Activated CD4-positive, alpha-beta memory T cell treated with anti-CD3 and anti-CD28 coated beads, Interleukin-2, amount 10 ng/mL, durations not matched to agents 7 days and 5 days (primary cell): ENCODE data around the gene IQCE. TPM values are rescaled to one million over a fixed set of nuclear protein-coding genes. Genes with fewer than 3 reads are reported as not detected.

Source experiments
- CTCF ChIA-PET: fragments of 350-600 bp; sonication (Branson Sonifier 250); formaldehyde crosslinking; loops from one replicate; lab custom pipeline; 2021; ENCODE audit warnings: antibody characterized with exemption, inconsistent platforms; lab: Charles Lee
- POLR2A ChIA-PET: fragments of 350-600 bp; sonication (Branson Sonifier 250); formaldehyde crosslinking; loops from one replicate; lab custom pipeline; 2021; ENCODE audit warnings: antibody characterized with exemption; lab: Charles Lee
- DNase-seq: peaks from one replicate; pipeline ENCODE4 v3.0.0-alpha.2; 2020
- H3K27ac Mint-ChIP-seq: one replicate; pipeline ENCODE4 v1.8.0; 2021; ENCODE audit warnings: mild to moderate bottlenecking, mixed read lengths
- H3K27me3 Mint-ChIP-seq: one replicate; pipeline ENCODE4 v1.8.0; 2021; ENCODE audit warnings: mixed read lengths
- H3K36me3 Mint-ChIP-seq: one replicate; pipeline ENCODE4 v1.8.0; 2021; ENCODE audit warnings: low read depth, mixed read lengths
- H3K4me1 Mint-ChIP-seq: one replicate; pipeline ENCODE4 v1.8.0; 2021; ENCODE audit warnings: mixed read lengths
- H3K4me3 Mint-ChIP-seq: one replicate; pipeline ENCODE4 v1.8.0; 2021; ENCODE audit warnings: mild to moderate bottlenecking, mixed read lengths
- H3K9me3 Mint-ChIP-seq: one replicate; pipeline ENCODE4 v1.8.0; 2021; ENCODE audit warnings: mixed read lengths
- total RNA-seq, 2 experiments: library from RNA; stranded (reverse); gene quantifications; one replicate each; pipeline ENCODE4 v1.2.3, GENCODE V29; 2021

Gene IQCE
- total RNA-seq, 2 experiments from 2014 or later, result 12.7 to 14.0 TPM

GRCh38 chr7:2568521-2569223 is 9.9 kb downstream of the IQCE start:
- Mint-ChIP-seq H3K9me3 (no peaks in the 10 kb centered on the region), H3K27me3 (no peaks in the 10 kb centered on the region), H3K36me3 (peaks cover under 1% of the 10 kb centered on the region), H3K4me1 (peaks cover 12% of the 10 kb centered on the region), H3K4me3 (no peak overlapping the region), H3K27ac (no peak overlapping the region)
- DNase-seq, result no peak
- ChIA-PET CTCF (interaction anchor here (1.3 kb wide), 1 partner anchor 117 kb away, joined by 3 read pairs; no protein-coding TSS in a partner anchor), POLR2A (no interaction called here)

DNA sequence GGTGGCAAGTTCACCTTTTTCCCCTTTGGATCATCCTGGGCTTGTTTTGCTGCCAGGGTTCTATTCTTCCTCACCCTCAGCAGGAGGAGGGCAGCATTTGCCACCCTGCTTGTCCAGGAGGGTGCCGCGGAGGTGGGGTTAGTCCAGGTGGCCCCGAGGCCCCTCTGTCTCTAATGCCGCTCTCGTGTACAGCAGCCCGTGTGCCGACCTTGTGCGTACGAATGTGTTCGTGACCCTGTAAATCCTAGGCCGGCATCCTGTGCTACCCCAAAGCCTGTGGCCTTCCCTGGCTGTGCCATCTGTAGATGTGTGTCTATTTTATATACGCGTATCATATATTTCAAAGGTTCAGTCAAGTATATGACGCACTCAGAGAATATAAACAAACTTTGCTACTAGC is 10.6 kb downstream of the IQCE start:
- Mint-ChIP-seq H3K9me3 (no peaks in the 10 kb centered on the region), H3K27me3 (no peaks in the 10 kb centered on the region), H3K27ac (no peak overlapping the region), H3K4me1 (peaks cover 16% of the 10 kb centered on the region), H3K36me3 (peaks cover 8% of the 10 kb centered on the region), H3K4me3 (no peak overlapping the region)
- POLR2A ChIA-PET, result no interaction called here
- CTCF ChIA-PET, result no interaction called here
- no peak for DNase-seq

DNA sequence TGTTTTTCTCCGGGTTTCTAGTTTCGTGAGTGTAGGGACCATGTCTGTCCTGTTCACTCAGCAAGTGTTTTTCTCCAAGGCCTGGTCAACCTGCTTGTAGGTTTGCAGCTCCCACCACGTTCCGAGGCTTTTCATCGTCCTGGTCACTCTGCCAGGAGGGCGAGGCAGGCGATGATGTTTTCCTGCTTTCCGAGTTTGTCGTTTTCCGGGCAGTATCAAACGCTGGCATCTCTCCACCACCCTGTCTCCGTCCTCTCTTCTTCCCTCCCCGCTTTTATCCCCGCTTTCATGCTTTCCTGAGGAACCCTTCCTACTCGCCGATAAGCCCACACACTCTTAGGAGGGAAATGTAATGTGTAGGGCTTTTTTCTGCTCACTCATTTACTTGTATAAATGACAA is 11.2 kb downstream of the IQCE start:
- Mint-ChIP-seq H3K4me1 (peaks cover 20% of the 10 kb centered on the region), H3K27ac (no peak overlapping the region), H3K27me3 (no peaks in the 10 kb centered on the region), H3K36me3 (peaks cover 13% of the 10 kb centered on the region), H3K4me3 (no peak overlapping the region), H3K9me3 (no peaks in the 10 kb centered on the region)
- POLR2A ChIA-PET, result no interaction called here
- CTCF ChIA-PET, result no interaction called here
- no peak for DNase-seq

GRCh38 chr7:2571409-2571808 is 12.6 kb downstream of the IQCE start:
- Mint-ChIP-seq H3K27ac (no peak overlapping the region), H3K4me1 (peaks cover 23% of the 10 kb centered on the region), H3K27me3 (no peaks in the 10 kb centered on the region), H3K9me3 (no peaks in the 10 kb centered on the region), H3K4me3 (no peak overlapping the region), H3K36me3 (peaks cover 17% of the 10 kb centered on the region)
- CTCF ChIA-PET, result no interaction called here
- no peak for DNase-seq
- POLR2A ChIA-PET, result interaction anchor here (1.4 kb wide), 1 partner anchor 12 kb away, joined by 4 read pairs; the partner anchor contains the start of gene IQCE

DNA sequence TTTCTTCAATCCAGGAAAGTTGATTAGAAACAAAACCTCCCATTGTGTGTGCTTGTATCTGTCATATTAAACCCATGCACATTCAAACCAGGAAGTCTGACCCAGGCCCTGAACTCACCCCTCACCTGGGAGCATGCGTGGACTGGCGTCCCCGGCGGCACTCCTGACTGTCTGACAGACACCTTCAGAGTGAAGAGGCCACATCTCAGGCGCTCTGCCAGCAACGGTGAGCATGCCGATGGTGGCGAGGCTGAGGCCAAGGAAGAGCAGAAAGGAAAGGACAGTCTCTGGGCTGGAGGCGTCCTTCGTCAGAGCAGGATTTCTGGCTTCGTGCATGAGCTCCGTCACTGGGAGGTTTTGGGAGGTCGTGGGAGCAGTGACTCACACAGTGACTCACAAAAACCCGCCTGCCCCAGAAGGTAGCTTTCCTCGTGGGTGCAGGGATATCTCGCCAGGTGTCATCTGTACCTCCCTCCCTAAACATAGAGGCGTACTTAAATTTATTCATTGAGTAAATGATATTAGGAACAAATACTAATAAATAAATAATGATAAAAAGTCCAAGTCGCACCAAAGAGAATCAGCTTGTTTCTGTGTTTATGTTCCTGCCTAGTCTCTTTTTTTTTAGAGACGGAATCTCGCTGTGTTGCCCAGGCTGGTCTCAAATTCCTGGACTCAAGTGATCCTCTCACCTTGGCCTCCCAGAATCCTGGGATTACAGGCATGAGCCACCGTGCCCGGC is 13.5 kb downstream of the IQCE start:
- H3K36me3 Mint-ChIP-seq, result peaks cover 22% of the 10 kb centered on the region
- ChIA-PET CTCF (interaction anchor here (0.6 kb wide), 1 partner anchor 11 kb away, joined by 3 read pairs; no protein-coding TSS in a partner anchor), POLR2A (interaction anchor here (1.4 kb wide), 1 partner anchor 13 kb away, joined by 4 read pairs; the partner anchor contains the start of gene IQCE)
- H3K4me3 Mint-ChIP-seq, result no peak overlapping the region
- peaks cover 2% of the 10 kb centered on the region for H3K9me3 Mint-ChIP-seq
- no peaks in the 10 kb centered on the region for H3K27me3 Mint-ChIP-seq
- H3K27ac Mint-ChIP-seq, result no peak overlapping the region
- DNase-seq, result no peak
- H3K4me1 Mint-ChIP-seq, result peaks cover 15% of the 10 kb centered on the region

- DNase-seq, result no peak
- H3K9me3 Mint-ChIP-seq, result peaks cover 2% of the 10 kb centered on the region
- H3K27ac Mint-ChIP-seq, result no peak overlapping the region
- H3K36me3 Mint-ChIP-seq, result peaks cover 24% of the 10 kb centered on the region
- POLR2A ChIA-PET, result interaction anchor here (0.8 kb wide), 1 partner anchor 17 kb away, joined by 3 read pairs; no protein-coding TSS in a partner anchor
- H3K4me1 Mint-ChIP-seq, result peaks cover 10% of the 10 kb centered on the region
- CTCF ChIA-PET, result no interaction called here
- H3K4me3 Mint-ChIP-seq, result no peak overlapping the region
- no peaks in the 10 kb centered on the region for H3K27me3 Mint-ChIP-seq
Observed at GRCh38 chr7:2573761-2574160, 15.0 kb downstream of the IQCE start.

GRCh38 chr7:2575046-2575732 is 16.4 kb downstream of the IQCE start:
- Mint-ChIP-seq H3K4me3 (no peak overlapping the region), H3K36me3 (peaks cover 24% of the 10 kb centered on the region), H3K27ac (no peak overlapping the region), H3K27me3 (no peaks in the 10 kb centered on the region), H3K9me3 (peaks cover 2% of the 10 kb centered on the region), H3K4me1 (peaks cover 10% of the 10 kb centered on the region)
- POLR2A ChIA-PET, result no interaction called here
- no peak for DNase-seq
- CTCF ChIA-PET, result no interaction called here

DNA sequence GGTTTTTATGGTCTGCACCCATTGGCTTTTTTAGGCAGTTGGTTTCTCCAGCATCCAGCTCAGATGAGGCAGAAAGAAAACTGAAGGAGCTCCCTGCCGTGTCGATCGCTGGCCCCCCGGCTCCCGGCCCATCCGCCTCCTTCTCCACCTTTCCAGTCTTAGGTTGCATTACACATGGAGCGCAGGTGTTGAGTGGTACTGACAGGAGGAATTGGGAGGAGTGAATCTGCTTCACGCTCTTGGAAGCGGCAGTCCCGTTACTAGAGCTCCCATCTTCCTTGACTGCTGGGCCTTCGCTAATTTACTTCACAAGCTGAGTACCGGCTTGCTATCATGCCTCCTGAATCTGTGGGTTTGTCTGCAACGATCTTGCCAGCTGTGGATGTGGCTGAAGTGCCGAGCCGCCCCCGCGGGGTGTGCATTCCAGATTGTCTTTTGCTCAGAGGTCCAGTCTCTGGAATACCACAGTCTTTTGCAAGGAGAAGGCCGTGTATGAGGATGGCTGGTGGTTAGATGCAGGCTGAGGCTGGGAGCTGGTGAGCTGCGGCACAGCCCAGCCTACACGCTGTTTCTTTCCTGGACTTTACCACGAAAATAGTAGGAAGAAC is 17.1 kb downstream of the IQCE start:
- Mint-ChIP-seq H3K27me3 (no peaks in the 10 kb centered on the region), H3K27ac (no peak overlapping the region), H3K4me1 (peaks cover 10% of the 10 kb centered on the region), H3K36me3 (peaks cover 24% of the 10 kb centered on the region), H3K9me3 (peaks cover 2% of the 10 kb centered on the region), H3K4me3 (no peak overlapping the region)
- POLR2A ChIA-PET, result no interaction called here
- no peak for DNase-seq
- CTCF ChIA-PET, result no interaction called here

DNA sequence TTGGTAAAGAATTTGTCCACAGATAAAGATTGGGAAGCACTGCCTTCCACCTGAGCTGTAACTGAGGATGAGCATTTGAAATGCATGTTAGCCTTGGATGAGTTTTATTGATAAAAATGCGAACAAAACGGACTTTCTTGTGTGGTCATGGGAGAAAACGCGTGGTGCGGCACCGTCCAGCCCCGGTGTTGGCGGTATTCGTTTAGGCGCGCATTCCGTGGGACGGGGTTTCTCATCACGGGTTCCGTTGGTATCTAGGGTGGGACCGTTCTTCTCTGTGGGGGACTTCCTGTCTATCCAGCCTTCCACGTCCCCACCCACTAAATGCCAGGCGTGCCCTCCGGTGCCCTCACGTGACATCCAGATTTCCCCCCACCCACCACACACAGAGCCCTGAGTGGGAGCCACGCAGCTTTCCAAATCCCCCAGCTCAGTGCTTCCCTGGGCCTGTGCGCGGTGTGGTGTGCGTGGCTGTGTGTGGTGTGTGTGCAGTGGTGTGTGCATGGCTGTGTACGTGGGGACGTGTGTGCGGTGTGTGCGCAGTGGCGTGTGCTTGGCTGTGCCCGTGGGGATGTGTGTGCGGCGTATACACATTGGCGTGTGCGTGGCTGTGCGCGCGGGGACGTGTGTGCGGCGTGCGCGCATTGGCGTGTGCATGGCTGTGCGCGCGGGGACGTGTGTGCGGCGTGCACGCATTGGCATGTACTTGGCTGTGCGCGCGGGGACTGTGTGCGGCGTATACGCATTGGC is 18.1 kb downstream of the IQCE start:
- H3K4me1 Mint-ChIP-seq, result peaks cover 10% of the 10 kb centered on the region
- POLR2A ChIA-PET, result no interaction called here
- peaks cover 2% of the 10 kb centered on the region for H3K9me3 Mint-ChIP-seq

DNA sequence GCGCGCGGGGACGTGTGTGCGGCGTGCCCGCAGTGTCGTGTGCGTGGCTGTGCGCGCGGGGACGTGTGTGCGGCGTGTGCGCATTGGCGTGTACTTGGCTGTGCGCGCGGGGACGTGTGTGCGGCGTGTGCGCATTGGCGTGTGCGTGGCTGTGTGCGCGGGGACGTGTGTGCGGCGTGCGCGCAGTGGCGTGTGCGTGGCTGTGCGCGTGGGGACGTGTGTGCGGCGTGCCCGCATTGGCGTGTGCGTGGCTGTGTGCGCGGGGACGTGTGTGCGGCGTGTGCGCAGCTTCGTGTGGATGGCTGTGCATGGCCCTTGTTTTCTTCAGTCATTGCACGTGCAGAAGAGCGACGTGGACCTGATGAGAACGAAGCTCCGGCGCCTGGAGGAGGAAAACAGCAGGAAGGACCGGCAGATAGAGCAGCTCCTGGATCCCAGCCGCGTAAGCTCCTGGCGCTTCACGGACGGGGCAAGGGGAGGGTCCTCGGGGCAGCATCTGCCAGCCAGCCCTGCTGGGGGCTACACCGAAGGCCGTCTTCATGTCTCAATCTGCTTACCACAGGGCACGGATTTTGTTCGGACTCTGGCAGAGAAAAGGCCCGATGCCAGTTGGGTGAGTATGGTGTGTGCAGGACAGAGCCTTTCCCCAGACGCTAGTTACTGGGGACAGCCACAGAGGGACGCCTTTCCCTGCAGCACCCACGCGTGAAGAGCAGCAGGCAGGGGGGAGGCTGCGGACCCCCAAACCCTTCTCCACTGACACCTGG is 19.3 kb downstream of the IQCE start:
- POLR2A ChIA-PET, result no interaction called here
- H3K4me3 Mint-ChIP-seq, result no peak overlapping the region
- H3K27me3 Mint-ChIP-seq, result no peaks in the 10 kb centered on the region
- DNase-seq, result no peak
- peaks cover 10% of the 10 kb centered on the region for H3K4me1 Mint-ChIP-seq
- H3K9me3 Mint-ChIP-seq, result peaks cover 2% of the 10 kb centered on the region
- CTCF ChIA-PET, result no interaction called here
- peaks cover 24% of the 10 kb centered on the region for H3K36me3 Mint-ChIP-seq
- H3K27ac Mint-ChIP-seq, result no peak overlapping the region

More for the DNA sequence above, 18.1 kb downstream of the IQCE start:
- H3K27me3 Mint-ChIP-seq, result no peaks in the 10 kb centered on the region
- no peak overlapping the region for H3K27ac Mint-ChIP-seq
- peaks cover 24% of the 10 kb centered on the region for H3K36me3 Mint-ChIP-seq
- no peak overlapping the region for H3K4me3 Mint-ChIP-seq
- DNase-seq, result no peak
- CTCF ChIA-PET, result interaction anchor here (0.8 kb wide), 1 partner anchor 125 kb away, joined by 3 read pairs; no protein-coding TSS in a partner anchor

- Mint-ChIP-seq H3K4me1 (peaks cover 3% of the 10 kb centered on the region), H3K27ac (no peak overlapping the region), H3K36me3 (peaks cover 11% of the 10 kb centered on the region), H3K27me3 (no peaks in the 10 kb centered on the region), H3K9me3 (peaks cover 2% of the 10 kb centered on the region), H3K4me3 (no peak overlapping the region)
- no peak for DNase-seq
- ChIA-PET POLR2A (no interaction called here), CTCF (interaction anchor here (0.7 kb wide), 1 partner anchor 218 kb away, joined by 4 read pairs; no protein-coding TSS in a partner anchor)
Observed at GRCh38 chr7:2580636-2581035, 21.9 kb downstream of the IQCE start.
